NK-92 (cell line): ENCODE data around the gene CNOT1.
"Not testable (repeated sequence)": the region's sequence is repeated elsewhere in the genome, so short reads cannot be mapped to it uniquely, and the experiment has no call there.

Source experiments
- DNase-seq: peaks from one replicate; lab custom pipeline; 2025; ENCODE audit not compliant: unreplicated experiment; lab: John Stamatoyannopoulos, UW

The CNOT1 gene

GRCh38 chr16:58629733-58630640 is at the start of gene CNOT1:
Gene CNOT1 (minus strand): TSS chr16:58629826. CDS start chr16:58599337, 30,489 bp downstream.
- DNase-seq, result peak; percentile 78

GRCh38 chr16:58678716-58679115 is 49.1 kb upstream of the CNOT1 start:
- no peak for DNase-seq

- no peak for DNase-seq
These were observed 48.6 kb upstream of the CNOT1 start for GRCh38 chr16:58678269-58678668.

GRCh38 chr16:58670946-58671583 is 41.4 kb upstream of the CNOT1 start:
- DNase-seq, result no peak

GRCh38 chr16:58670177-58670576 is 40.6 kb upstream of the CNOT1 start:
- no peak for DNase-seq

- no peak for DNase-seq
These were observed 35.6 kb upstream of the CNOT1 start for GRCh38 chr16:58665200-58665599.

GRCh38 chr16:58661199-58661830 is 31.7 kb upstream of the CNOT1 start:
- no peak for DNase-seq

GRCh38 chr16:58659911-58660310 is 30.3 kb upstream of the CNOT1 start:
- not testable (repeated sequence) for DNase-seq

GRCh38 chr16:58658796-58659211 is 29.2 kb upstream of the CNOT1 start:
- DNase-seq, result no peak

- no peak for DNase-seq
These were observed 27.3 kb upstream of the CNOT1 start for GRCh38 chr16:58656899-58657298.

GRCh38 chr16:58655215-58655596 is 25.6 kb upstream of the CNOT1 start:
- DNase-seq, result no peak

- DNase-seq, result no peak
These were observed 25.1 kb upstream of the CNOT1 start for GRCh38 chr16:58654560-58655214.

- no peak for DNase-seq
These were observed 23.1 kb upstream of the CNOT1 start for GRCh38 chr16:58652741-58653140.

- no peak for DNase-seq
These were observed 22.3 kb upstream of the CNOT1 start for GRCh38 chr16:58651965-58652348.

GRCh38 chr16:58649707-58650106 is 20.1 kb upstream of the CNOT1 start:
- no peak for DNase-seq

- no peak for DNase-seq
These were observed 17.5 kb upstream of the CNOT1 start for GRCh38 chr16:58647107-58647506.

GRCh38 chr16:58644765-58645487 is 15.3 kb upstream of the CNOT1 start:
- no peak for DNase-seq

- DNase-seq, result no peak
These were observed 14.5 kb upstream of the CNOT1 start for GRCh38 chr16:58644108-58644507.

GRCh38 chr16:58640949-58641348 is 11.3 kb upstream of the CNOT1 start:
- DNase-seq, result no peak

GRCh38 chr16:58639836-58640235 is 10.2 kb upstream of the CNOT1 start:
- DNase-seq, result no peak

- no peak for DNase-seq
These were observed 9.6 kb upstream of the CNOT1 start for GRCh38 chr16:58639230-58639629.
